Activated CD4-positive, alpha-beta T cell treated with anti-CD3 and anti-CD28 coated beads, Interleukin-10, Interleukin-2, amounts not matched to agents 100 ng/mL and 50 ng/mL, durations not matched to agents 16 hours and 8 hours (primary cell): ENCODE data around the gene SLC10A7.

ENCODE experiments used
- DNase-seq: peaks from one replicate; pipeline ENCODE4 v3.0.0-alpha.2; 2020

The SLC10A7 gene, protein sequence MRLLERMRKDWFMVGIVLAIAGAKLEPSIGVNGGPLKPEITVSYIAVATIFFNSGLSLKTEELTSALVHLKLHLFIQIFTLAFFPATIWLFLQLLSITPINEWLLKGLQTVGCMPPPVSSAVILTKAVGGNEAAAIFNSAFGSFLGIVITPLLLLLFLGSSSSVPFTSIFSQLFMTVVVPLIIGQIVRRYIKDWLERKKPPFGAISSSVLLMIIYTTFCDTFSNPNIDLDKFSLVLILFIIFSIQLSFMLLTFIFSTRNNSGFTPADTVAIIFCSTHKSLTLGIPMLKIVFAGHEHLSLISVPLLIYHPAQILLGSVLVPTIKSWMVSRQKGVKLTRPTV

GRCh38 chr4:146521541-146522097 is at the start of gene SLC10A7:
SLC10A7 (minus strand) TSS chr4:146521940; CDS start chr4:146521717, 223 bp downstream.
- peak; percentile 82 for DNase-seq

DNA sequence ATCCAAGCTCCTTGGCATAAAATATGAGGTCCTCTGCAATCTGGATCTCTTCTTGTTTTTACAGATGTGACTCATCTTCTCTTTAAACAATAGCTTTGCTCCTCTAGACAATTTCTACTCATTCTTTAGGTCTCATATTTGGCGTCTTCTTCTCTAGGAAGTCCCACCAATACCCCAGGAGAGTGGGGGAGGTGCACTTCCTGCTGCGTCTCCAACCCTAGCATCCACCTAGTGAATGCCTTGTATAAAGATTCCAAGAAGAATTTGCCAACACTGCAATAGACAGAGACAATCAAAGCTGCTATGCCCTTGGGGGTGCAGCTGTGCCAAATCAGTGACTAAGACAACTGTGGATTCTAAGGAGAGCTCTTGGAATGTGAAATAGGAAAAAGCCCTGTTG is 45.7 kb upstream of the SLC10A7 start:
- DNase-seq: no peak

DNA sequence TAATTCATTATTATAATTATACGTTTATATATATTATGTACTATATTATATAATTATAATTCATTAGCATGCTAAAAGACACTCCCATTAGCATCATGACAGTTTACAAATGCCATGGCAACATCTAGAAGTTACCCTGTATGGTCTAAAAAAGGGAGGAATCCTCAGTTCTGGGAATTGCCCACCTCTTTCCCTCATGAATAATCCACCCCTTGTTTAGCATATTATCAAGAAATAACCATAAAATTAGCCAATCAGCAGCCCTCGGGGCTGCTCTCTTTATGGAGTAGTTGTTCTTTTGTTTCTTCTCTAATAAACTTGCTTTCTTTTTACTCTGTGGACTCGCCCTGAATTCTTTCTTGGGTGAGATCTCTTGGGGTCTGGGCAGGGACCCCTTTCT is 42.8 kb upstream of the SLC10A7 start:
- DNase-seq: no peak

GRCh38 chr4:146550161-146550560 is 28.4 kb upstream of the SLC10A7 start:
- no peak for DNase-seq

DNA sequence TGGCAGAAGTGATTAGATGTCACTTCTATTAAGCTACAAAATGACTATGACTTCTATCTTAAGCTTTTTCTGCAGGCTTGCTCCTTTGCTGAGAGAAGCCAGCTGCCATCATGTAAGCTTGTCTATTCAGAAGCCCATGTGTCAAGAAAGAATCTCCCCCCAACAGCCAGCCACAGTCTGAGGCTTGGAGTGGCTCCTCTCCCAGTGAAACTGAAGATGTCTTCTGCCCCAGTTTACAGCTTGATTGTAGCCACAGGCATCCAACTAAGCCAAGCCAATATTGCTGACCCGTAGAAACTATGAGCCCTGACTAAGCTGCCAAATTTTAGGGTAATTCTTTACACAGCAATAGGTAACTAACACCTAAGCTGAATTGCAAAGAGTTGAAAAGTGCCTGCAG is 26.7 kb upstream of the SLC10A7 start:
- DNase-seq: no peak

GRCh38 chr4:146545102-146545501 is 23.4 kb upstream of the SLC10A7 start:
- DNase-seq: peak; percentile 2

DNA sequence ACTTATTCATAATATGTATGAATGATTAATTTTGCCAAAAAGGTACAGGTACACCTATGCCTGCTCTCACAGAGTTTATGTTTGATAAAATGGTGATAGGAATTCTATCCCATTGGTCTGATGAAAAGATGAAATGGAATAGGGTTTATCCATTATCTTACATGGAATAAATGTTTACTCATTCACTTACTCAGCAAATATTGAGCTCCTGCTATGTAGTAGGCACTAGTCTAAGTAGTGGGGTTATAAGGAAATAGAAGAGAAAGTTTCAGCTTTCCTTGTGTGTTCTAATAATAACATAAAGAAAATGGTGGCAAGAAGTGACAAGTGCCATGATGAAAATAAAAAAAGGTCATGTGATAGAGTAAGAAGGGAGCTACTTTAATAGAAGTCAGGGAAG is 12.4 kb upstream of the SLC10A7 start:
- DNase-seq: no peak

DNA sequence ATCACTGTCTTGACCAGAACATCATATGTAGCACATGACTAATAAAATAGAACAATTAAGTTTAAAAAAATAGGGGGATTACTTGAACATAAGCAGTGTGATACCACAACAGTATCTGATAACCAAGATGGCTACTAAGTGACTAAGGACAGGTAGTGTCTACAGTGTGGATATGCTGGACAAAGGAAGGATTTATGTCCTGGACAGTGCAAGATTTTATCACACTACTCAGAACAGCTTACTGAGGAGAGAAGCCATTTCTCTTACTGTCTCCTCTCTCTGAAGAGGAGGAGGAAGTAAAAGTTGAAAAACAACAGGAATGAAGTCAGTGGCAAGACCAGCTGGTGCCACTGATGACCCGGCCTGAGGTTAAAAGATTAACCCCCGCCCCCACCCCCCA is 4.0 kb upstream of the SLC10A7 start:
- DNase-seq: no peak

DNA sequence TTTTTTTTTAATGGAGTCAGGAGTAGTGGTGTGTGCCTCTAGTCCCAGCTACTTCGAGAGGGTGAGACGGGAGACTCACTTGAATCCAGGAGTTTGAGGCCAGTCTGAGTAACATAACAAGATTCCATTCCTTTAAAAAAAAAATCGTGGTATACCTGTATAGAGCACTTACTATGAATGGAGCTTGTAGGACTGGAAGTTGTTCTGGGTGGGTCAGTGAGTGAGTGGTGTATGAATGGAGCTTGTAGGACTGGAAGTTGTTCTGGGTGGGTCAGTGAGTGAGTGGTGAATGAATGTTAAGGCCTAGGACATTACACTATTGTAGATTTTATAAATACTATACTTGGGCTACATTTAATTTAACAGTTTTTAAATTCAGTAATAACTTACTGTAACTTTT is 2.9 kb upstream of the SLC10A7 start:
- DNase-seq: no peak

DNA sequence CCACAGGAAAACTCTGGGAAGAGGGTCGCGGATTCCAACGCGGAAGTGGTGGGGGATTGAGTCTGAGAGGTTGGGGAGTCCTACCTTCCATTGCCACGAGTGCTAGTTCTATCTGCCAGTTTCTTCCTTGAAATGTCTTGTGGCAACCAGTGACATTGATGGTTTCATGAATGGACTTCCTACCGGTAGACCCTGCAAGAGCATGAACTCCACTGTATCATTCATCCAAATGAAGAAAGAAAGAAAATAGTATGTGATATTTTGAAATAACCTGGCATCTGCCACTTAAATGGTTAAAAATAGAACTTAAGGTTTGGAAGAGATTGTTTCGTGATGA is 1.1 kb upstream of the SLC10A7 start:
- peak; percentile 40 for DNase-seq

DNA sequence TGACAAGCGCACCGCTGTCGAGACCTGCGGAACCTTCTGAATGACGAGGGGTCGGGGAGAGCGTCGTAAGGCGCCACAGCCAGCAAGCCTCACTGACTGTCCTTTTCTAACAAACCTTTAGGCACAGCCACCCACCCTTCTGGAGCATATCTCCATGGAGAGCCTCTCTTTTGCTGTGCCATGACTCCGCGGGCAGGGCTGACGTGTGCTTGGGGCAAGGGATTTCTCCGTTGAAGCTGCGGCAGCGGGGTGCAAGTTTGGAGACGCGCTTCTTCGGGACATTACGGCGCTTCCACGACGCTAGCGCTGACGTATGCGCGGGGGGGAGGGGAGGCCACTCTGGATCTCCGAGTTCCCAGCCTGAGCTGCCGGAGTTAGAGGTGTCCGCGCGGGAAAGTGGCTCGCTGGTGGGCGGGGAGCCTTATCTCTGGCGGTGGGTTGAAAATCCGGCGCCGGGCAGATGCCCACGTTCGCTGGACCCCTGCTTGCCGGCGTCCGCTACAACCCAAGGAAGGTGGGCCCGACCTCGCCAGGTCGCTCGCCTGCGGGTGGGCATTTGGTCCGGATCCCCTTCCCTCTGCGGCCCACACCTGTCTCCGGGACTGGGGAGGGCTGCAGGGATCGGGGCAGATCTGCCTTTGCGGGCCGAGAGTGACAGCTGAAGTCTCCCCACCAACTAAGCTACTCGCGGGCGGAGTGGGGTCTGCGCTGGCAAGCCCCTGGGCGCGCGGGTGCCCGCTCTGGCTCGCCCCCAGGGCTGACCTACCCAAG is 543 bp upstream of the SLC10A7 start:
- DNase-seq: peak; percentile 88

DNA sequence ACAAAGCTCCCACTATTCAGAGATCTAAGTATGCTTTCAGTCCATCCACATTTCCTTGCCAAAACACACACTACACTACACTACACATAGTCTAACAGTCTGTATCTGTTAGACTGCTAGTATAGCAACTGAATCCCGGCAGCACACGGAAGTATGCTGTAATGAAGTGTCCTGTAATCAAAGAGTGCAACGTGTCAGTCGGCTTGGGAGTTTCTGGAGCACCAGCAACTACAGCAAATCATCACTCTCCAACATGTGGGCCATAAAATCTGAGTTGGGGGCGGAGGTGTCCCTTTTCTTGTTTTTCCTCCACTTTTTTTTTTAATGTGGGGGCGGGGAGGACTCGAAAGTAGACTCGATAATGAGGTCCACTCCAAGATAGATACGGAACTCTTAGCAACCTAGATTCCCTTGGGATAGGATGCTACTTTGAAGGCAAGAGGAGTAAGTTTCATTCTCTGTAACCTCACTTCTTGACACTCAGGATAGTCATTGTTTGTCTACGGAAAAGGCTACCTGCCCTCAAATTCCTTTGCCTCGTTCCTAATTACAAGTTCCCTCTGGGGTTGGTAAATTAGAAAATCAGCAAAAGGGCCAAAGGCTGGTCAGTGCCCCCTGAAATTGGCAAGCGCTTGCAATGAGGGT is 722 bp downstream of the SLC10A7 start:
- peak; percentile 58 for DNase-seq

GRCh38 chr4:146514651-146515357 is 6.9 kb downstream of the SLC10A7 start:
- no peak for DNase-seq

DNA sequence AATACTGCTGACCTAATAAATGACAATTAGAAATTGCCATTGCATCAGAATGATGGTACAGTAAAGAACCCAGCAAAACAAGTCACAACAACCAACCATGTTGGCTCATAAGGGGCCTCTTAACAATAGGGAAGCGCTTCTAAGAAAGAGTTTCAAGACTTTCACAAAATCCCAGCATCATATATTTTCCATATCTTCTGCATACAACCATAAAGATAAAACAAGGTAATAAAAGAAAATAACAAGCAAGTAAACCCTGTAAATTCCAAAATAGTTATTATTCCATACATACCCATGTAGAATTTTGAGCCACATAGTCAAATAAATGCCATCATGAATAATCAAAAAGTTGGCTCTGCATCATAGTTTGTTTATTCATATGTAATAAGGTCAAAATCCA is 8.2 kb downstream of the SLC10A7 start:
- DNase-seq: no peak

- peak; percentile 11 for DNase-seq
These were observed 10.4 kb downstream of the SLC10A7 start for GRCh38 chr4:146511381-146511780.

GRCh38 chr4:146510942-146511341 is 10.8 kb downstream of the SLC10A7 start:
- no peak for DNase-seq

- DNase-seq: no peak
These were observed 13.4 kb downstream of the SLC10A7 start for GRCh38 chr4:146508229-146508939.

DNA sequence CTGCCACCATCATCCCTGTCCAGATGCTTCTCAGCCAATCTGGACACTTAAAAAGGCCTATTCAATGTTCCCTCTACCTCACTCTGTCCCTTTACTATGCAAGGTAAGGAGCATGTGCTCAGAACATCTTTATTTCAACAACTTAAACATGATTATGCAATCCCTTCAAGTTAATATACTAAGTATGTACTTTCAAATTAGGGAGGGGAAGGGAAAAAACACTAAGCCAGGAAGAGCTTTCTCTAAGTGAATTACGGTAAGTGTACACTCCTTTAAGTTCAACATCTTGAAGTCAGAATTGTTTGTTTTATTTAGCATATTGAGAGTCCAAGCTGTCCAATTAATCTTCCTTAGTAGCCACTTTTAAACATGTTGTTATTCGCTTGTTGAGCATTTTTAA is 14.1 kb downstream of the SLC10A7 start:
- no peak for DNase-seq

DNA sequence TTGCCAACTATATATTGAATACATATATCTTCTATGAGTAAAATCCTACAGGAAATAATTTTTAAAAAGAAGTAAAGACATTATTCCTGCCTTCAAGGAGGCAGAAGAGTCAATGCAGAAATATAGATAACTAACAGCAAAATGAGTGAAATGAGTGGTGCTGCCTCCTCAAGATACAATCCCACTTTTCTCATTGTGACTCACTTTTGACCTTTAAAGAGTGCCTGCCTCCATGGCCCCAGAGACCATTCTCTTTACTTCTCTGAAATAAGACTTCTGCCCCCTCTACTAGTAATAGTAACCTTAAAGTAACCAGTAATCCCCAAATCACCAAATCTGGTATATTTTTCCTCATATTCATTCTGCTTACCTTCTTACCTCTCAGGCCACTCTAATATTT is 15.5 kb downstream of the SLC10A7 start:
- DNase-seq: peak; percentile 22

- DNase-seq: no peak
These were observed 21.5 kb downstream of the SLC10A7 start for GRCh38 chr4:146500216-146500615.

DNA sequence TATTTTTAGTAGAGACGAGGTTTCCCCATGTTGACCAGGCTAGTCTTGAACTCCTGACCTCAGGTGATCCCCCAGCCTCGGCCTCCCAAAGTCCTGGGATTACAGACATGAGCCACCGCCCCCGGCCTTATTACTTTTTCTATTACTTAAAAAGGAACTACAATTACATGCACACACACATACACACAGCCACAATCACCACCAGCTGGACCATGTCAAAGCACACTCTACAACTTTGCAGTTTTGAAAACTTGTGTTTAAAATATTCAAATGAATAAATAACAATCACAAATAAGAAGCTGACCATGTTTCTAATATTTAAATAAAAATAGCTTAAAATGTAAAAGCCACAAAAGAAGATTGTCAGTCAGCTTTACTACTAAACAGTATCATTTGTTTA is 23.4 kb downstream of the SLC10A7 start:
- DNase-seq: no peak

GRCh38 chr4:146495269-146495668 is 26.5 kb downstream of the SLC10A7 start:
- peak; percentile 34 for DNase-seq
